IPS DF 4.7 (cell line): ENCODE measurements around the gene TMEM129.
"Not testable (repeated sequence)": the region's sequence is repeated elsewhere in the genome, so short reads cannot be mapped to it uniquely, and the experiment has no call there.

Experiments
- DNase-seq: peaks from one replicate; pipeline ENCODE4 v3.0.0-alpha.2; 2013; ENCODE audit warnings: low spot score; ENCODE audit errors: extremely low read depth

Gene TMEM129

GRCh38 chr4:1721666-1722550 lies 785 bp upstream of the TMEM129 start:
- DNase-seq = no peak

GRCh38 chr4:1720163-1720983 lies 750 bp downstream of the TMEM129 start:
- no peak for DNase-seq

DNA sequence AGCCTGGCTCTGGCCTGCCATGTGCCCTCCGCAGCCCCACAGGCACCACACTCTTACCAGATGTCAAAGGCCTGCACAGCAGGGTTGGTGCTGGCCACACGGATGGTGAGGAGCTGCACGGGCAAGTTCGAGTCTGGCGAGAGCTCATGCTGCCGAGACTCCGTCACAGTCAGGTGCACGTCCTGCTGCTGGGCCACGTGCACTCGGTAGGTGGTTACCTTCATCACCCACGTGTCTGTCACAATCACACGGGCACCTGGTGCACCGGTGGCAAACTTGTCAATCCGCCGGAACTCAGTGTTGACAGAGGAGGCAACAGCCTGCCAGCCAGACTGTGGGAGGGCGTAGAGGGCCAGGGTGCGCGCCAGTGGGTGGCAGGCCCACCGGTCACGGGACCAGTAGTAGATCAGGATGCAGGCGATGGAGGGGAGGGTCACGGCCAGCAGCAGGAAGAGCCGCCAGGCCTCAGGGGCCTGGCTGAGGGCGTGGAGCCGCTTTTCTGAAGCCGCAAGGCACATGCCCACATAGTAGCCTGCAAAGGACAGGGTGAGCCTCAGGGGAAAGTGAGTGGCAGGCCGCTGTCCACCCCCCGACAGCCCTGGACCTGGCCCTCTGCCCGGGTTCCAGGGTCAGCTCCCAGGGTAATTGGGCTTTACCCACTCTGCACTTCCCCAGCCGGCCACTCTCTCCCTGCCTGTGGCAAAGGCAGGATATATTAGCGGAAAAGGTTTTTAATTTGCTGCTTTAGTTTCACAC lies 2.9 kb downstream of the TMEM129 start:
- no peak for DNase-seq

GRCh38 chr4:1717129-1718094 lies 3.7 kb downstream of the TMEM129 start:
- no peak for DNase-seq

DNA sequence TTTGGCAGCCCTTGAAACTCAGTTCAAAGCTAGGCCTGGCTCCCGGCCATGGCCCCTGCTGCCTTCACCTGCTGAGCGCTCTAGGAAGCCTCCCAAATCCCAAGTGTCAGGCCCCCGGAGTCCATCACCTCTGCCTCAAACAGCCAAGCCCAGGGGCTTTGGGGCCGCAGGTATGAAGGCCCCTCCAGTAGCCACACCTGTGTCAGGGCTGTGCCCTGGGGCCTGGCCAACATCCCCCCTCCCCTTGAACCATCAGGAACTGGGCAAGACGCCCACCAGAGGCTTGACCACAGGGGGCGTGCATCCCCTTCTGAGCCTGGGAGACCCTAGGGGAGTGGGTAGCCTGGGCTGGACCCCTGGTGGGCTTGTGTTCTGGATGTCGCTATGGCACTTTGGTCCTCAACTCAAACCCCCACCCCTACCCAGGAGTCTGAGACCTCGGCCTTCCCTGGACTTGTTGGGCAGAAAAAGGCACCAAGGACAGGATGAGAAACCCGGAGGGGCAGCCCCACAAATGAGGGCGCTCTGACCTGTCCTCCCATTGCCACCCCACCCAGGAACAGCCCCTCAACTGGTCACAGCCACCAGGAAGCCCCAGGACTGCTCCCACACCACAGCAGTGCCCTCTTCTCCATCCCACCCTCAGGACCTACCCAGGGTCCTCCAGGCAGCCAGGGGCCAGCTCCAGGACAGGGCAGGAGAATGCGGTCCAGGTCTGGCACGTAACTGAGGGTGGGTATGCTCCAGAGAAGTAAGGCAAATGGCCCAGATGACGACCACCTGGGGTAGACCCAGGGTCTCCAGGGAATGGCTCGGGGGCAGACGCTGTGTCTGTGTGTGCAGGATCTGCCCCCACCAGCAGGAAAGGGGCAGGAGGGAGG lies 4.8 kb downstream of the TMEM129 start:
- DNase-seq = no peak

- no peak for DNase-seq
Measured at GRCh38 chr4:1715002-1715758, 5.9 kb downstream of the TMEM129 start.

- no peak for DNase-seq
Measured at GRCh38 chr4:1714303-1715001, 6.7 kb downstream of the TMEM129 start.

DNA sequence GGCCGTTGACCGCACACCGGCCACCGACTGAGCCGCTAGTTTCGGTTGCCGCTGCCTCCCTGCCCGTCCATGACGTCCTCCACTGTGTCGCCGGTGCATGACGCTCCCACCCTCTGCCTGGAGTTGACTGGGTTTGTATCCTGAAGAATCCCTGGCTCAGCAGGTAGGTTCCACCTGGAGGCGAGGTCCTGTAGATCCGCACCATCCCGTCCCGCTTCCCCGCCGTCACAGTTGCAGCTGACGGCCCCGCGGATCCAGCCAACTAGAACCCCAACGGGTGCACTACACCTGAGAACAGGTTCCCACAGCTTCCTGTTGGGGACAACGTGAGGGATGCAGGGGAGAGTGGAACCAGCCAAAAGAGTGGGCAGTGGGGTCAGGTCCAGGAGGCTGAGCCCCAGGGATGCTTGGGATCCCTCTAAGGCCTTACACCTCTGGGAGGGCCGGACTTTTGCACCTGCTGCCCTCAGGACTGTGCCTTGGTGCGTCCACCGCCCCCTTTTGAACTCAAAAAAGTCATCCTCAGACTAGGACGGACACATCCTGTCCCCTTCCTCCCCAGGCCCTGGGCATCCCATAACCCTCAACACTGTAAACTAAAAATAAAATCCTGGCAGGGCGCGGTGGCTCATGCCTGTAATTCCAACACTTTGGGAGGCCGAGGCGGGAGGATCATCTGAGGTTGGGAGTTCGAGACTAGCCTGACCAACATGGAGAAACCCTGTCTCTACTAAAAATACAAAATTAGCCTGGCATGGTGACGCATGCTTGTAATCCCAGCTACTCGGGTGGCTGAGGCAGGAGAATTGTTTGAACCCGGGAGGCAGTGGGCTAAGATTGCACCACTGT lies 7.9 kb downstream of the TMEM129 start:
- no peak for DNase-seq

DNA sequence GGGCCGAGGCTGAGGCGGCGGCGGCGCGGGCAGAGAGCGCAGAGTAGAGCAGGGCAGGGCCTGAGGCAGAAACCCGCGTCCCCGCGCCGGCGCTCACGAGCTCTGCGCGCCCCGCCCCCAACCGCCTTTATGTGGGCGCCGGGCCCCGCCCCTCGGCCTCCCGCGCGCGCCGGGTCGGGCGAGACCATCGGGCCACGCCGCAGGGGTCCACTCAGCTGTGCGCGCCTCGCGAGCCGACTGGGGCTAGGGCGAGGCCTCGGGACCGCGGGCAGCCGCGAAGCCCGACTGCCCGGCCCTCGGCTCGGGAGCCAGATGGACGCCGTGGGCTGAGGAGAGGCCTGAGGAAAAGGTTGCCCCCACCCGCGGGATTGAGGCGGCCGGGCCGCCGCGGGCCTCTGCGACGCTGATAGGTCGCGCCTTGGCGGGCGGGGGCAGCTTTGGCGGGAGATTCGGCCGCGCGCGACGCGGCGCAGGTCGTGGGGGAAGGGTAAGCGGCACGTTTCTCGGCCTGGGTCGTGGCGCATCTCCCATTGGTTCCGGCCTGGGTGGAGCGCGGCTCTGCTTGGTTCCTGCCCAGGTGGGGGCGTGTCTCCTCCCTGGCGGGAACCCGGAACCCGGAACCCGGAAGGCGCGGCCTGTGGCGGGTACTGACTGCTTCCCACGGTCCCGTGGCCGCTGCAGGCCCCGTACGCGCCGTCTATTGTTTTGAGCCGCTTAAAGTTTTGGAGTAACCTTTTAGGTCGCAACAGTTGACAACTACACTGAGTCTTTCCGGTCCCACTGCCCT lies 8.7 kb downstream of the TMEM129 start, which contains the start of gene SLBP:
TSS of gene SLBP (minus strand) at position 104 of the 787 bp plus-strand sequence. CDS start 131 bp downstream, outside the sequence.
- no peak for DNase-seq

DNA sequence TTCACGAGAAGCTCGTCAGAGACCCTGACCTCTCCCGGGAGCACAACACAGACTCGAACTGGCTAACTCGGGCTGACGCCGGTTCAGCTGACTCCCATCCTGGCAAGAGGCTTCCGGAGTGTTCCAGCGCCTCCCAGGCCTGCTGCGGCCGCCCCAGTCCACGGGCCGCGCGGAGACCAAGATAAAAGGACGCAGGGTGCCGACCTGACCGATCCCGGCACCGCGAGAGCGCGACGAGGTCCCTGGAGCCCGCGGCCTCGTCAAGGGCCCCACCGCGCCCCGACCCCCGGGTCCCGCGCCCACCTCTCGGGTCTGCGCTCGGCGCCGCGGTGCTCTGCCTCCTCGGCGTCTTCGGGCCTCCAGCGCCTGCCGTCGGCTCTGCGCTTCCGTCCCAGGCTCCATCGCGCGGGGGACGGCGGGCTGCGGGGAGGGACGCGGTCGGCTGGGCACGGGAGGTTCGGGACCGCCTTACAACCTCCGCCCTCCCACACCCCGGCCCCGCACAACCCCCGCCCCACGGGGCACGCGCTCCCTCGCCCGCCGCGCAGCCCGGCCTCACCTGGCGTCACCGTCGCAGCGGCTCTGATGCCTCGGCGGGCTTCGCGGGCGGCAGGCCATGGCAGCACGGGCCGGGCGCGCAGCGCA lies 9.4 kb downstream of the TMEM129 start:
- no peak for DNase-seq

DNA sequence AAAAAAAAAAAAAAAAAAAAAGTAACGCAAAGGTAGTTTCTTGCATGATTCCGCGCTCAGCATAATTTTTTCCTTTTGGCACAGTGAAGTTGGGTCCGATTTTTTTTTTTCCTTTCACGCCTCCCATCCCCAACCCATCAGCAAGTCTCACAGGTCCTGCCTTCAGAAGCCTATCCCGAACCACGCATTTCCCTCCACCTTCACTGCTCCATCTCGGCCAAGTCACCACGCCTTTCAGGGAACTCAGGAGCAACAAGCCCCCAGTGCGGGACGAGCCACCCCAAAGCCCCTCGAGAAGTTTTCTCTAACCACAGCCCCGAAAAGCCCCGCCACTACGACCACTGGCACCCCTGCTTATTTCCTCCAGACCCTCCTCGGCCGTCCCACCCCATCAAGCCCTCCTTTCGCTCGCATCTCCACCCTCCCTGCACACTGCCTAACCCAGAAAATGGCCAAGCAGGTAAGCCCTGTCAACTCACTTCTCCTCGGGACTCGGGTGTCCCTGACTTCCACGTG lies 10.0 kb downstream of the TMEM129 start:
- DNase-seq = no peak

- DNase-seq = no peak
Measured at GRCh38 chr4:1708581-1708980, 12.5 kb downstream of the TMEM129 start.

GRCh38 chr4:1706358-1706757 lies 14.8 kb downstream of the TMEM129 start:
- no peak for DNase-seq

DNA sequence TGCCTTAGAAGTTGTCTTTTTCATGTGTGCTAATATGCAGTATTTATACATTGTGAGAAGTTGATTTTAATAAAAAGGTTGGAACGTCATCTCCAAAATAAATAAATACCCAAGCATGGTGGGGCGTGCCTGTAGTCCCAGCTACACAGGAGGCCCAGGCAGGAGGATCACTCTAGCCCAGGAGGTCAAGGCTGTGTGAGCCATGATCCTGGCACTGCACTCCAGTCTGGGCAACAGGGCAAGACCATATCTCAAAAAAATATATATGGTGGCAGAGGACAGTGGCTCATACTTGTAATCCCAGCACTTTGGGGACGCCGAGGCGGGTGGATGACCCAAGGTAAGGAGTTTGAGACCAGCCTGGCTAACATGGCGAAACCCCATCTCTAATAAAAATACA lies 15.4 kb downstream of the TMEM129 start:
- DNase-seq = no peak

- no peak for DNase-seq
Measured at GRCh38 chr4:1703867-1704266, 17.3 kb downstream of the TMEM129 start.

DNA sequence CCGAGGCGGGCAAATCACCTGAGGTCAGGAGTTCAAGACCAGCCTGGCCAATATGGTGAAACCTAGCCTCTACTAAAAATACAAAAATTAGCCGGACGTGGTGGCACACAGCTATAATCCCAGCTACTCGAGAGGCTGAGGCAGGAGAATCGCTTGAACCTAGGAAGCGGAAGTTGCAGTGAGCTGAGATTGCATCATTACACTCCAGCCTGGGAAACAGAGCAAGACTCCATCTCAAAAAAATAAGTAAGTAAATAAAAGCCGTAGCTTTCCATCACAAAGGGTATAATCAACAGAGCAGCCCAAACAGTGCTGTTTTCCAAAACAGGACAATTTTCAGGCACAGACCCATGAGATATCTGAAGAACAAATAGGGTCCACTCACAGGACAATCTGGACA lies 19.5 kb downstream of the TMEM129 start:
- not testable (repeated sequence) for DNase-seq
